HG02759 (cell line): Measurements from ENCODE around the gene EFNA2.

Source experiments
- ATAC-seq: cut with Tn5 transposase; IDR thresholded peaks from one replicate; pipeline ENCODE4 v1.9.1; 2021; ENCODE audit warnings: mild to moderate bottlenecking, moderate library complexity; ENCODE audit not compliant: unreplicated experiment

The EFNA2 gene

GRCh38 chr19:1283207-1283916, 2.3 kb upstream of the EFNA2 start:
- no peak for ATAC-seq

GRCh38 chr19:1283917-1284292, 1.8 kb upstream of the EFNA2 start:
- ATAC-seq = no peak

GRCh38 chr19:1284293-1284978, 1.2 kb upstream of the EFNA2 start:
- no peak for ATAC-seq

GRCh38 chr19:1284979-1285736, 515 bp upstream of the EFNA2 start:
- ATAC-seq = no peak

- ATAC-seq = no peak
These were observed 1.0 kb downstream of the EFNA2 start for GRCh38 chr19:1286487-1287353.

- ATAC-seq = no peak
These were observed 1.9 kb downstream of the EFNA2 start for GRCh38 chr19:1287354-1288225.

GRCh38 chr19:1288226-1288612, 2.5 kb downstream of the EFNA2 start:
- no peak for ATAC-seq

GRCh38 chr19:1288833-1289685, 3.4 kb downstream of the EFNA2 start:
- no peak for ATAC-seq

- no peak for ATAC-seq
These were observed 4.0 kb downstream of the EFNA2 start for GRCh38 chr19:1289686-1290025.

- no peak for ATAC-seq
These were observed 4.6 kb downstream of the EFNA2 start for GRCh38 chr19:1290196-1290702.

- no peak for ATAC-seq
These were observed 5.3 kb downstream of the EFNA2 start for GRCh38 chr19:1290703-1291651.

GRCh38 chr19:1291761-1292418, 6.2 kb downstream of the EFNA2 start:
- ATAC-seq = no peak

GRCh38 chr19:1292419-1293151, 6.9 kb downstream of the EFNA2 start:
- no peak for ATAC-seq

- no peak for ATAC-seq
These were observed 8.3 kb downstream of the EFNA2 start for GRCh38 chr19:1293782-1294604.

- ATAC-seq = no peak
These were observed 9.0 kb downstream of the EFNA2 start for GRCh38 chr19:1294688-1295087.
